HG03575 (cell line): Measurements from ENCODE around the gene DIAPH2.

Experiments used
- ATAC-seq: cut with Tn5 transposase; IDR thresholded peaks from one replicate; pipeline ENCODE4 v1.9.1; 2021; ENCODE audit not compliant: unreplicated experiment, insufficient number of reproducible peaks, low FRiP score; ENCODE audit errors: extremely low read depth

DIAPH2 gene

DNA sequence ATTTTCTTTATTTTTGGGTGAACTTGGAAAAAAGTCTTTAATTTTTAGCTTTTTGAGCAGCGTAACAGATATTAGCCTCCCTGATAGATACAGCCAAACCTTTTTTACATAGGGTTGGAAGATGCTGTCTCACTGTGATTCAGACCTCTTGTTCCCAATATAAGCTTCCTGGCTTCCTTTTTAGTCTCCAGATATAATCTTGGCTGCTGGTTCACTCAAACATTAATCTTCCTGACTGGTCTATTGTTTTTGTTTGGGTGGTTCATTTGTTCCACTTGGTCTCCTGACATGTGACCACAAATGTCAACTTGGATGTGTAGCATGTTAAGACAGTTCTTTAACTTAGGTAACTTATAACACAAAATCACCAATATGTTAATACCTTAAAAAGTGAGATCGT lies 222.1 kb downstream of the DIAPH2 start:
- ATAC-seq = no peak

DNA sequence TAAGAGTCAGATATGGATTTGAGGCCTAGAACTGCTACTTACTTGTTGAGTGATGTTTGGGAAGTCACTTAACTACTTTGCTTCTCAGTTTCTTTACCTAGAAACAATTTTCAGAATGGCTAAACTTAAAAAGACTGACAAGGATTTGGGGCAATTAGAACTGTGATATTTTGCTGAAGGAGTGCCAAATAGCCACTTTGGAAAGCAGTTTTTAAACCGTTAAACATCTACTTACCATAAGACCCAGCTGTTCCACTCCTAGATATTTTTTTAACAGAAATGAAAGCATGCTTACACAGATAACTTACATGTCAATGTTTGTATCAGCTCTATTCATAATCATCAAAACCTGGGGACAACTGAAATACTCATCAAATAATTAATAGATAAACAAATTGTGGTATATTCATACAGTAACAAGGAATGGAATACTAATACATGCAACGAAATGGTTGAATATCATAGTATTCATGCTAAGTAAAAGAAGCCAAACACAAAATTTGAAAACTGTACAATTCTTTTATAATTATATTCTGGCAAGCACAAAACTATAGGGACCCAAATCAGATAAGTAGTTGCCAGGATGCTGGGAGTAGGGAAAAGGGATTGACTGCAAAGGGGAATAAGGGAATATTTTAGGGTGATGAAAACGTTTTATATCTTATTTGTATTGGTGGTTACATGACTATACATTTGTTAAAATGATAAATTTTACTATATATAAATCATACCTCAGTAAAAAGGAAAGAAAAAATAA lies 223.1 kb downstream of the DIAPH2 start:
- ATAC-seq = no peak

DNA sequence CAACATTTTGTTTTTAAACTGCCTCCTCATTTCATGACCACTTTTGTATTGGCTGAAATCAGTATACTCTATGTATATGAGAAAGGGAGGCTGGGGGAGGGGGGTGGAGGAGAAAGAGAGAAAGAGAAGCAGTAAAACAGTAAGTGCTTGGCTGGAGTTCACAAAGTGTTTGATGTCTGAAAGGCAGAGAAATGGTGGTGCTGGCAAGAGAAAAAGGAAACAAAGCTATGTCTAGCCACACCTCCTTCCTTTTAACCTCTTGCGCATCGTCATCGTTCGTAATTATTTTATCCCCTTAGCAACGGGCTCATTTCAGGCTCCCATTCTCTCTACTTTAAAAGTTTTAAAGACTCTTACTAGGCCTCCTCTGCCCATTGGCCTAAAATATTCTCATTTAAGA lies 224.6 kb downstream of the DIAPH2 start:
- ATAC-seq = no peak

DNA sequence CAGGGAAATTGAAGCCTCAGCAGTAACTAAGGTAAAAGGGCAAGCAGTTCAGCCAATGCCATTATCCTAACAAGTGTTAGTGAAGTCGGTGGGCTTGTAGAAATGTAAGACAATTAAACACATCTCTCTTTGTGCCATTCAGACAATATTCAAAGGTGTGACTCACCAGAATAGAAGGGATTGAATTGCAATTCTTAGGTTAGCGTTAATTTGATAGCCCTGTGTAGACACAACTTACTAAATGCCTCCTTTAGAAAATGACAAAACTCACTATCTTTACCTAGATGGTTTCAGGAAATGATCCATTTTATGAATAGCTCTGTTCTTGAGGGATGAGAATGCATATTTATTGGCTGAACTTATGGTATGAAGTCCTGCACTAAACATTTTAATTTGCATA lies 234.2 kb downstream of the DIAPH2 start:
- ATAC-seq = no peak

DNA sequence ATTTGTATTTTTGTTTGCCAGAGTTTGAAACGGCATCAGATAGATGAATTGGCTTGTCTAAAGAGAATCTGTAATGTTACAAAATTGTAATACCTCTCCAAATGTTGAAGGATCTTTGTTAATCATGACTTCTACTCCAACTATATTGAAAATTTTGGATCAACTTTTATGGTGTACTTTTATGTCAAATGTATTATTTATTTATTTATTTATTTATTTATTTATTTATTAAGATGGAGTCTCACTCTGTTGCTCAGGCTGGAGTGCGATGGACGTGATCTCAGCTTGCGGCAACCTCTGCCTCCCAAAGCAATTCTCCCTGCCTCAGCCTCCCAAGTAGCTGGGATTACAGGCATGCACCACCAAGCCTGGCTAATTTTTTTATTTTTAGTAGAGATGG lies 235.0 kb downstream of the DIAPH2 start:
- ATAC-seq = no peak

DNA sequence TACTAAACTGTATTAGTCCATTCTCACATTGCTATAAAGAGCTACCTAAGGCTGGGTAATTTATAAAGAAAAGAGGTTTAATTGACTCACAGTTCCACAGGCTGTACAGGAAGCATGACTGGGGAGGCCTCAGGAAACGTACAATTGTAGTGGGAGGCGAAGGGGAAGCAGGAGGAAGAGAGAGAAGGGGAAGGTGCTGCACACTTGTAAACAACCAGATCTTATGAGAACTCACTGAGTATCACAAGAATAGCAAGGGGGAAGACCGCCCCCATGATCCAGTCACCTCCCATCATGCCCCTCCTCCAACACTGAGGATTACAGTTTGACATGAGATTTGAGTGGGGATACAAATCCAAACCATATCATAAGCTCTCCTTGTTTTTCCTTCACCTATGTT lies 239.9 kb downstream of the DIAPH2 start:
- ATAC-seq = no peak

DNA sequence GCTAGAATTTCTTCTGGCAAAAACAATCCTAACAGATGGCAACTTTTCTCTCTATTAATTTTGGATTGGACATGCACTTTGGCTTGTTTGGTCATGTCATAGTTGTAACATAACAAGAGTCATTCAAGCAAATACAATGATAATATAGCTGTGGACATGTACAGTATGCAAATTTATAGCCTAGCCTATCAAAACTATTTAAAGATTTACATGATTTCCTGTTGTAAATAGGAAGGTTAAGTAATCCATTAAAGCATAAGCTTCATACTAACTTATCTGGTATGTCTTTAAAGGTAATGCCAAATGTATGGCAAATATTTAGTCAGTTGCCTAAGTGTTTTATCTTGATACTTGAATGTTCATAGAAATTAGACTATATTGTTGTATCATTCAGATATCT lies 244.4 kb downstream of the DIAPH2 start:
- no peak for ATAC-seq

DNA sequence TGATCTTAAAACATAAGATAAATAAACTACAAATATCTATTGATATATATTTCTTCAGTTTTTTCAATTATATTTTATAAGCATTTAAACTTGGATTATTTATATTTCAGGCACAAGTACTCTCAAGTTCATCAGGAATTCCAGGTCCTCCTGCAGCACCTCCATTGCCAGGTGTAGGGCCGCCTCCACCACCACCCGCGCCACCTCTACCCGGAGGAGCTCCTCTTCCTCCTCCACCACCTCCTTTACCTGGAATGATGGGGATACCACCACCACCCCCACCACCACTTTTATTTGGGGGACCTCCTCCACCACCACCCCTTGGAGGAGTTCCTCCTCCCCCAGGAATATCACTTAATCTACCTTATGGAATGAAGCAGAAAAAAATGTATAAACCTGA lies 273.1 kb downstream of the DIAPH2 start:
- no peak for ATAC-seq

DNA sequence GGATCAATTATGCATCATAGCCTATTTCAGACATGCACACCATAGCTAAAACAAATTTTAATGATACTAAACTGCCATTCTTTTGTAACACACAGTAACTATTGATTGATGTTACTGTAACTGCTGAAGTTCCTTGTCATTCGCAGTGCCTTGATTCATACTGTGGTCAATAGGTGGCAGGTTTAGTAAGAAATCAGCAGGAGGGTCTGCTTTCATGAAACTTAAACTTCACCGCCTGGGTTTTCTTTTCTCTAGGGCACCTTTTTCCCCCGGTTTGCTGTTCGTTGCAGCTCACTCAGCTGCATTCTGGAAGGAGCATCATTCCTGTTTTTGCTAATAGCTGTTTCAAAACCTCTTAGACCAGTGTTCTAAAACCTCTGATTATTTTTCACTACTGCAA lies 287.2 kb downstream of the DIAPH2 start:
- ATAC-seq = no peak

DNA sequence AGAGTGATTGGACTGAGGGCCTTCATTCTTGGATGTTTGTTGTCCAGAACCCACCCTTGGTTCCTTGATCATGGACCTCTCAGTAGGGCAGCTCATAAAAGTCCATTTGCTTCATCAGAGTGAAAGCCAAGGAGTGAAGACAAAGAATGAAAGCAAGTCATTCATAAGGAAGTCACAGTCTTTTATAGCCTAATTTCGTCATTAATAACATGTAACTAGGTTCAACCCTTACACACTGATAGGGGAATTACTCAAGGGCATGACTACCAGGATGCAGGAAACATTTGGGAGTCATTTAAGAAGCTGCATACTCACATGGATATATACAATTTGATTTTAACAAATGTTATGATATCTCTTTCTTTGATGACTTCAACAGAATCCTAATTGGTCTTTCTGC lies 294.3 kb downstream of the DIAPH2 start:
- no peak for ATAC-seq

DNA sequence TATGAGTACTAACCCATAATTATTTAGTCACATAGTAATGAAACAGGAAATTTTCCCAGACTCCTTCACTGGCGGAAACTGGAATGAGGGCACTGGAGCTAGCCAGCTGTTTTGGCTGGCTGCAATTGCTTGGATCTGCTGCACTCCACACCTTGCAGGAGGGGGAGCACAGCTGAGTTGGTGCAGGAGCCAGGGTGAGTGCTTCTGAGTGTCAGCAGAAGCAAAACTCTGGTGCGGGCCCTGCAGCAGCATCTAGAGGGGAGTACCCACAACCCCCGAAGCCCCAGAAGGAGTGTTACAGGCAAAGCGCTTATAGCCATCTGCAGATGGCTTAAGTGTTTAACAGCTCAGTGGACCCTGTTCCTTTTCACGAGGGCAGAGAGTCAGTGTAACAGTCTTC lies 295.1 kb downstream of the DIAPH2 start:
- ATAC-seq = no peak

DNA sequence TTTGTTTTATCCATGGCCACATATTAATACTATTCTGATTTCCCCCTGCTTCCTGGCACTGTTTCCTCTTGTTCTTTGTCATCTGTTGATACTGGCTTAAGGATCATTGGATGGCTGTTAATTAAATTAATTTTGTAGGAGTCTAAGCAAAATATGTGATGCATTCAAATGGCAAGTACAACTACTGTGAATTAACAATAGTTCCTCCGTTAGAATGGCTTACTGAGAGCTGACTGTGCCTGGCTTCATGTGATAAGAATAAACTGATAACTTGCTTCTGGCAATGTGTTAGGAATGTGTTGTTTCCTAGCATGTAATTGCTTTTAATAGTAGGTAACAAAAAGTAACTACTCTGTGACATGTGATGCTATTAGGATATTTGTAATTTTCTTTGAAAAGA lies 297.5 kb downstream of the DIAPH2 start:
- ATAC-seq = no peak

DNA sequence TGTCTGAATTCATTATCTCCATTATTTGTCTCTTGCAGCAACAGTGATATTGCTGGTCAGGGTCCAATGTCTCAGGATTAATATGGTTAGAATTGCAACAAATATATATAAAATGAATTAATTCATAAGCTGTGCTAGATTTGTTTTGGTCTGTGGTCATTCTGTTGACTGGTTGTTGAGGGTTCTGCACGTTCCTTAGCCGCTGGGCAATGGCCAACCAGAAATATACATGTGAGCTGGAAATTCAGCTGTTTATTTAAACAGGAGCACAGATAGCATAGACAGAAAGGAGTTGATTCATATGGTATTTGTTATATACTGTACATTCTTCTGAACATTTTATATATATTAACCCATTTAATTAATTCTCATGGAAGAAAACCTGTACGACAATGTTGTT lies 299.9 kb downstream of the DIAPH2 start:
- no peak for ATAC-seq

DNA sequence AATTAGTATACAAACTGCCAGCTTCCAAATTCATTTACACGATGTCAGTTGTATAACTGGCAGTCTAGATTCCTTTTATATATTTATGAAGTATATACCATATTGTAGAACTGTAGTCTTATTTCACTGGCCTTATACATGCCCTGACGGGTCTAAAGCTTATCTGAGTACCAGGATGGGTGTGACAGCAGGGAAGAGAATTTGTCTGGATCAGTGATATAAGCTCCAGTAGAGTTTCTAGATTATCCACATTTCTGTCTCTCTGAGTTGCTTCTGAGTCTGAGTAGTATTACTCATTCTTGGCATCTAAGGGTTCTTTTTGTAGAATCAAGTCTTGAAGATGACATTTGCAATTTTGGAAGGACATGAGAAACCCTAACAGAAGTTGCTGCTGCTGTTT lies 300.4 kb downstream of the DIAPH2 start:
- ATAC-seq = no peak

DNA sequence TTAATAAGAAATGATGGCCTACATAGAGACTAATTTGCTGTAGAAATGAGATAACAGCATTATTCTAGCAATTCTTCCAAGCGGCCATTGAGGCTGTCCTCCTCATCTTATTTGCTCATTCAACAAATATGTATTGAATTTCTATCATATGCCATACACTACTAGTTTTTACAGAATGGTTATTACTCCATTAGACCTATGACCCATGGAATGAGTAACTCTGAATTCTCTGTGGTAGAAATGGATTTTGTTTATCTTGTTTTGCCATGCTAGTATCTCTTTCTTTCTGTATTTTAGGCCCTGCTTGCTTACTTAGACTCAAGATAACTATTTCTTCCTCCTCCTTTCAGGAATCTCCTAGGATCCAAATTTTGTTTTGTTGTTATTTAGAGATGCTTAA lies 302.6 kb downstream of the DIAPH2 start:
- no peak for ATAC-seq

DNA sequence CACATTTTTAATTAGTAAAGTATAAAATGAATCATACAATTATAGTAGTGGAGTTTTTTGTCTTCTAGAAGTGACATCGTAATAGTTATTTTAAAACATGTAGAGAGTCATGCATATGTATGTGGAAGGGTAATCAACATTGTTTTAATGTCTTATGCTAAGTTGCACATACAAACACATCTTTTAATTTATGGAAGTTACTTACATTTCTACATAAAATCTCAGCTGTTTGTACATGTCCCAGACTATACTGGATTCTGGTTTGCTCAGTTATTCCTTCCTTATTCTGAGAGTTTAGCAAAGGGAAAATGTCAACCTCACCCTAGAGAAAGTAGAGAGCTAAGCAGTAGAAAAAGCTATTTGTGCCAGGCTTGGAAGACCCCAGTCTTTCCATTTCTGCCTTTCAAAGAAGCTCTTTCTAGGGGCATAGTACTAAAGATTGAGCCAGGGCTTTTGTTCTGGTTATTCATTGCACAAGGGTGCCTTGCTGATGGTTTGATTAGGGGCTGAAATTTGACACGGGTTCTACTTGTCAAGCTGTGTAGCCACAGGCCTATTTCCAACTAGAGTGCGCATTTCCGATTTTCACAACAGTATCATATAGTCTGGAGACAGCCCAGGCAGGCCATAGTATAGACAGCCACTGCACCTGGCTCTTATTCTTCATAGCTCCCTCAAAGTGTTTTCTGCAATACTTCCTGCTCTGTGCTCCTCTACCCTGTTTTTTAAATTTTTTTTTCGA lies 305.4 kb downstream of the DIAPH2 start:
- no peak for ATAC-seq

DNA sequence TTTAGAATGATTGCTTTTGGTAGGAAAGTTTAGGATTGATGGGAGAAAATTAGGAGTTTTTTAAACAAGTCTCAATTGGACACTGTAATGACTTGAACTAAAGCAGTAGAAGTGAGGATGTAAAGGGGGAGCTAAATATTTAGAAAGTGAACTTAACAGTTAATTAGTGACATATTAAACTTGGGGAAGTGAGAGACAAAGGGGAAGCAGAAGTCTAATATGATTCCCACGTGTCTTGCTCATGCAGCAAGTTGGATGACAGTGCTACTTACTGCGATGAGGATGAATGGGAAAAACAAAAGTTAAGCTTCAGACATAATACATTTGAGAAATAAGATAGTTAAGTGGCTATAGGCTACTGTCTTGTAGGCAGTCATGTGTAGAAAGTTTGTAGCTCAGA lies 309.5 kb downstream of the DIAPH2 start:
- ATAC-seq = no peak

DNA sequence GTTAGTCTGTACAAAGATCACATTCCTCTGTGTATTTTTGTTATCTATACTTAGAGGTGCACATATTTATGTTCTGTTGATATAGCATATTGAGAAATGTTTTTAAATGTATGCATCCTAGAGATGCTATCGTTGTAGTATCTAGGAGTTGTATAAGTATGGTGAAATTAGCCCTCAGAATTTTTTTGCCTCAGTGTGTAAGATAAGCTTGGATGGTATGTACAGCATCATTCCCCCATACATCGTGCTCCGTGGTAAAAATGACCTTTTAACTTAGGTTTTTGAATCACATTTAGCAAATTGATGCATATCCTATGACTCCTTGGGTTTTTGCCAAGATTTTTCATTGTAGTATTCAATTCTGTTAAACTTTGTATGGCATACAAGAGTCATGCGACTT lies 312.6 kb downstream of the DIAPH2 start:
- ATAC-seq = no peak

DNA sequence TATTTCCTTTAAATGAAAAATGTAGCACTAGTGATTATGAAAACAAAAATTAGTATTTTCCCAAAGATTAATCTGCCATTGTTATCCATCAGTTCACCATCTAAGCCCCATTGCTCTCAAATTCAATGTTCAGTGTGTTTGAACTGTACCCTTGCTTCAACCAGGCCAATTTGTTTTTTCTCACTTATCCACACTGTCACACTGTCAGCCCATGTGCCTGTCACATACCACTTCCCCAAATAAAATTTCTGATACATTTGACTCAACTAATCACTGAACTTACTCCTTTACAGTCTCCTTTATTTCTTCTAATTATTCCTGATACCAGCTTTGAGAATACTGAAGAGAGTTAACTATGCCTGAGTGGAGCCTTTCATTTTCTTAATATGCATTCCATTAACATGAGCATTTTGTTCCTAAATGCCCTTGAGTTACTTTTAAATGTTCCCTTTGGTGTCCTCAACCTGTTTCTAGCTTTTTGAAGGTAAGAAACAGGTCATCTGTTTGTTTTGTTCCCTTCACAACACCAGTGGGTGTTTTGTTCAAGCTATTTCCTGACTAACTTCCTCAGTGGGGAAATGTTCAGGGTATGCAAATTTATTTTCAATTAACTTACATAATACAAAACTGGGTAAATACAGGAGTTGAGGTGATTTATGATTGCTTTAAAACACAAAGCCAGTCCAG lies 316.2 kb downstream of the DIAPH2 start:
- no peak for ATAC-seq

DNA sequence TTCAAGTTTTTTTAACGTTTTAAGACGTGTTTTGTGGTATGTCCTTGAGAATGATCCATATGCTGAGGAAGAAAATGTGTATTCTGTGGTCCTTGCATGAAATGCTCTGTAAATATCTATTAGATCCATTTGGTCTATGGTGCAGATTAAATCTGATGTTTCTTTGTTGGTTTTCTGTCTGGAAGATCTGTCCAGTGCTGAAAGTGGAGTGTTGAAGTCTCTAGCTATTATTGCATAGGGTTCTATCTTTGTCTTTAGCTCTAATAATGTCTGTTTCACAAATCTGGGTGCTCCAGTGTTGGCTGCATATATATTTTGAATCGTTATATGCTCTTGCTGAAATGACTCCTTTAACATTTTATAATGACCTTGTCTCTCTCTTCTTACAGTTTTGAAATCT lies 321.5 kb downstream of the DIAPH2 start:
- ATAC-seq = no peak
